A549 treated with CORT108297 at 1 μM for 4 hours (cell line): ENCODE data around the gene NDUFAF8. TPM values are rescaled to one million over a fixed set of nuclear protein-coding genes. Genes with fewer than 3 reads are reported as not detected.

Experiments
- total RNA-seq: library from RNA; stranded (reverse); fragments of 200-300 nt; extraction: Qiagen RNA extraction; gene quantifications from 5 replicates; pipeline ENCODE4 v1.2.3, GENCODE V29; 2022

NDUFAF8 gene, protein sequence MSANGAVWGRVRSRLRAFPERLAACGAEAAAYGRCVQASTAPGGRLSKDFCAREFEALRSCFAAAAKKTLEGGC
- total RNA-seq: 97.3 to 237 TPM (median 217 TPM) in 5 replicates

GRCh38 chr17:81238815-81239713 lies at the start of gene NDUFAF8, which contains the start of gene TEPSIN:
NDUFAF8 (plus strand) TSS chr17:81239318; CDS start chr17:81239364, 46 bp downstream.
TEPSIN (minus strand) TSS chr17:81239055; CDS start chr17:81239033, 22 bp downstream.

DNA sequence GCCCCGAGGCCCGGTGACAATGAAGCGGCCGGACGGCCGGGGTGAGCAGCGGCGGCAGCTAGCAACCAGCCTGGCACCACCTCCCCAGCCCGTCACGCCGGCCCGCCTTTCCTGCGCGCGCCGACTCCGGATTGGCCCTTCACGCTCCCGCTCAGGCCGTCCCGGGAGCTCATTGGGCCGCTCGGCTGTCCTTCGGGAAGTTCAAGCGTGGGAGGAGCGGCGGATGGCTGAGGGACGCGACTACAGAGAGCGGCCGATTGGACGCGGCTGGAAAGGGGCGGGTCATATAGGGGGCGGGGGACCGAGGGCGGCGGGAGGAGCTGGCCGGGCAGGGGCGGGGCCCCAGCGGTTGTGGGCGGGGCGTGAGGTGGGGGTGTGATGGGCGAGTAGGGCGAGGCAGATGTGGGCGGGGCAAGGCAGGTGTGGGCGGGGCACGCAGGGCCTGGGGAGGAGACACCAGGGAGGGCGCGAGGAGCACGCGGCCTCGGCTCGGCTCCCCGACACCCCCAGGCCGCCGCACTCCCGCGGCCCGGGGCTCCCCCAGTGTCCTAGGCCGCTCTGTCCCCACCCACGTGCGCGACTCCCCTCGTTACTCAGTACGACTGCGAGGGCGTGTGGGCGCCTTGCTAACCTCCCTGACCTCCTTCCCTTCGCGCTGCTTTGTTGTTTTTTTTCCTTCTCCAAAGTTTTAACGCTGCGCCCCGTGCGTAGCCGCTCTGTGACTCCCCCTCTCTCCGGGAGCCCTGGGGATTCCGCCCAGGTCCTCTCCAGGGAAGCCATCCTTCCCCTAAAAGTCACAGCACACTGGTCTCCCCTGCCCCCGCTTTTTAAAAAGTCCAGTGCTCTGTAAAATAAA lies 16.0 kb upstream of the NDUFAF8 start, which contains the start of gene CEP131:
Gene CEP131 (minus strand): TSS at position 60 of the 856 bp plus-strand sequence. CDS start 2,909 bp downstream, outside the sequence.

Other genes with a start within 250 kb of the NDUFAF8 start
- 31.3 to 38.0 TPM (median 34.9 TPM) in 5 replicates for gene CHMP6, start 247.5 kb upstream of the NDUFAF8 start, total RNA-seq
- 58.9 to 78.5 TPM (median 71.2 TPM) in 5 replicates for gene BAIAP2, start 204.2 kb upstream of the NDUFAF8 start, total RNA-seq
- gene PVALEF, start 73.8 kb upstream of the NDUFAF8 start, total RNA-seq: not detected in 5 replicates
- gene AATK, start 73.1 kb upstream of the NDUFAF8 start, total RNA-seq: 0.23 to 0.66 TPM (median 0.60 TPM) in 5 replicates
- gene CEP131, start 16.4 kb upstream of the NDUFAF8 start, total RNA-seq: 6.4 to 9.2 TPM (median 8.7 TPM) in 5 replicates
- gene TEPSIN, start 263 bp upstream of the NDUFAF8 start, total RNA-seq: 16.2 to 34.3 TPM (median 32.5 TPM) in 5 replicates
- gene SLC38A10, start 56.0 kb downstream of the NDUFAF8 start, total RNA-seq: 50.1 to 81.6 TPM (median 79.1 TPM) in 5 replicates
- 8.4 to 15.2 TPM (median 13.6 TPM) in 5 replicates for gene BAHCC1, start 156.1 kb downstream of the NDUFAF8 start, total RNA-seq